ENCODE results near the gene WDFY3. TPM values are rescaled to one million over a fixed set of nuclear protein-coding genes. Genes with fewer than 3 reads are reported as not detected.

WDFY3 gene
- total RNA-seq, 1 experiment from 2014 or later: 42.7 TPM

GRCh38 chr4:84894621-84895020 is 71.9 kb downstream of the WDFY3 start:
- no peaks in the 10 kb centered on the region for H3K4me1 ChIP-seq
- ChIA-PET POLR2A (no interaction called here), CTCF (no interaction called here)
- Mint-ChIP-seq H3K4me1 (ENCODE audit: low read depth, unreplicated experiment) (peaks cover 10% of the 10 kb centered on the region), H3K4me3 (ENCODE audit: unreplicated experiment) (no peak overlapping the region), H3K27ac (ENCODE audit: unreplicated experiment) (no peak overlapping the region), H3K36me3 (ENCODE audit: insufficient read depth, unreplicated experiment) (peaks cover 10% of the 10 kb centered on the region), H3K9me3 (ENCODE audit: unreplicated experiment) (no peaks in the 10 kb centered on the region), H3K27me3 (ENCODE audit: insufficient read depth, unreplicated experiment) (no peaks in the 10 kb centered on the region)
- BruUV-seq (replicated peaks): no TSS peak
- H3K4me3 ChIP-seq (ENCODE audit: low read depth, low read length): no peak overlapping the region
- no peaks in the 10 kb centered on the region for H3K27me3 ChIP-seq (replicated peaks; ENCODE audit: control insufficient read depth, insufficient read depth, low read length)
- TF ChIP-seq CTCF (IDR thresholded peaks at IDR 0.05; ENCODE audit: insufficient read depth in 1 of 2, low read depth in 1 of 2, low read length in 1 of 2, severe bottlenecking in 1 of 2, unreplicated experiment in 1 of 2): no peak
- H3K36me3 ChIP-seq (ENCODE audit: control insufficient read depth, insufficient read depth, low read length): no peaks in the 10 kb centered on the region
- intact Hi-C loops (cut with micrococcal nuclease; ENCODE audit: unreplicated experiment): no loop called here
- no peaks in the 10 kb centered on the region for H3K9me3 ChIP-seq
- no peak for DNase-seq

GRCh38 chr4:84892950-84893349 is 73.5 kb downstream of the WDFY3 start:
- no peaks in the 10 kb centered on the region for H3K4me1 ChIP-seq

GRCh38 chr4:84887824-84888223 is 78.7 kb downstream of the WDFY3 start:
- Histone ChIP-seq H3K4me1 (no peaks in the 10 kb centered on the region), H3K4me3 (ENCODE audit: low read depth, low read length) (no peak overlapping the region), H3K27me3 (replicated peaks; ENCODE audit: control insufficient read depth, insufficient read depth, low read length) (no peaks in the 10 kb centered on the region), H3K36me3 (ENCODE audit: control insufficient read depth, insufficient read depth, low read length) (no peaks in the 10 kb centered on the region), H3K9me3 (no peaks in the 10 kb centered on the region)
- H3K9me3 Mint-ChIP-seq (ENCODE audit: unreplicated experiment): no peaks in the 10 kb centered on the region
- no peak for DNase-seq
- POLR2A ChIA-PET: no interaction called here
- H3K4me3 Mint-ChIP-seq (ENCODE audit: unreplicated experiment): no peak overlapping the region
- no peak for TF ChIP-seq CTCF (IDR thresholded peaks at IDR 0.05; ENCODE audit: insufficient read depth in 1 of 2, low read depth in 1 of 2, low read length in 1 of 2, severe bottlenecking in 1 of 2, unreplicated experiment in 1 of 2)
- H3K27me3 Mint-ChIP-seq (ENCODE audit: insufficient read depth, unreplicated experiment): no peaks in the 10 kb centered on the region
- H3K36me3 Mint-ChIP-seq (ENCODE audit: insufficient read depth, unreplicated experiment): peaks cover 6% of the 10 kb centered on the region
- intact Hi-C loops (cut with micrococcal nuclease; ENCODE audit: unreplicated experiment): no loop called here
- CTCF ChIA-PET: no interaction called here
- H3K4me1 Mint-ChIP-seq (ENCODE audit: low read depth, unreplicated experiment): no peaks in the 10 kb centered on the region
- H3K27ac Mint-ChIP-seq (ENCODE audit: unreplicated experiment): no peak overlapping the region
- BruUV-seq (replicated peaks): no TSS peak

More at GRCh38 chr4:84892950-84893349, 73.5 kb downstream of the WDFY3 start:
- BruUV-seq (replicated peaks): no TSS peak
- H3K27ac Mint-ChIP-seq (ENCODE audit: unreplicated experiment): no peak overlapping the region
- no peak overlapping the region for H3K4me3 ChIP-seq (ENCODE audit: low read depth, low read length)
- no peak for DNase-seq
- H3K9me3 ChIP-seq: no peaks in the 10 kb centered on the region
- ChIA-PET POLR2A (interaction anchor here (0.5 kb wide), 1 partner anchor 13 kb away, joined by 4 read pairs; no protein-coding TSS in a partner anchor), CTCF (no interaction called here)
- no peaks in the 10 kb centered on the region for H3K36me3 ChIP-seq (ENCODE audit: control insufficient read depth, insufficient read depth, low read length)
- H3K9me3 Mint-ChIP-seq (ENCODE audit: unreplicated experiment): no peaks in the 10 kb centered on the region
- H3K4me3 Mint-ChIP-seq (ENCODE audit: unreplicated experiment): no peak overlapping the region
- H3K27me3 Mint-ChIP-seq (ENCODE audit: insufficient read depth, unreplicated experiment): no peaks in the 10 kb centered on the region
- H3K27me3 ChIP-seq (replicated peaks; ENCODE audit: control insufficient read depth, insufficient read depth, low read length): no peaks in the 10 kb centered on the region
- no peak for TF ChIP-seq CTCF (IDR thresholded peaks at IDR 0.05; ENCODE audit: insufficient read depth in 1 of 2, low read depth in 1 of 2, low read length in 1 of 2, severe bottlenecking in 1 of 2, unreplicated experiment in 1 of 2)
- H3K36me3 Mint-ChIP-seq (ENCODE audit: insufficient read depth, unreplicated experiment): peaks cover 16% of the 10 kb centered on the region
- intact Hi-C loops (cut with micrococcal nuclease; ENCODE audit: unreplicated experiment): no loop called here
- peaks cover 10% of the 10 kb centered on the region for H3K4me1 Mint-ChIP-seq (ENCODE audit: low read depth, unreplicated experiment)
